ENCODE measurements around the gene ARHGAP26.

DNA sequence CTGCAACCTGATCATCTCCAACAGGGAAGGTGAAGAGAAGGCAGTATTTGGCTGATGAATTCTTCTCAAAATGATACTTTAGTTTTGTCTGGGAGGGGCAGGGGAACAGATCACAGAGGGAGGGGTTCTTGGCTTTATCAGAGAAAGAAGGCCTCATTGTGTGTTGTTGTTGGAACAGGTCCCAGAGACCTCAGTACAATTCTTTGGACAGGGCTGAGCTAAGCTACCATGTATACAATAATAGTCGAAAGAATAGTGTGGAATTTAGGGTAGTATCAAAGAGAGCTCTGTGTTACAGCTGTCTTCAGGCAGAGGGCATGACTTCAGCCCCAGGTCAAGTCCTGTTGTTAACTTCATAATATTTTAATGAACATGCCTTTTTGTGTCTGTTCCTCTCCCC lies 39.9 kb downstream of the ARHGAP26 start:
- TF ChIP-seq, protein P1, sequence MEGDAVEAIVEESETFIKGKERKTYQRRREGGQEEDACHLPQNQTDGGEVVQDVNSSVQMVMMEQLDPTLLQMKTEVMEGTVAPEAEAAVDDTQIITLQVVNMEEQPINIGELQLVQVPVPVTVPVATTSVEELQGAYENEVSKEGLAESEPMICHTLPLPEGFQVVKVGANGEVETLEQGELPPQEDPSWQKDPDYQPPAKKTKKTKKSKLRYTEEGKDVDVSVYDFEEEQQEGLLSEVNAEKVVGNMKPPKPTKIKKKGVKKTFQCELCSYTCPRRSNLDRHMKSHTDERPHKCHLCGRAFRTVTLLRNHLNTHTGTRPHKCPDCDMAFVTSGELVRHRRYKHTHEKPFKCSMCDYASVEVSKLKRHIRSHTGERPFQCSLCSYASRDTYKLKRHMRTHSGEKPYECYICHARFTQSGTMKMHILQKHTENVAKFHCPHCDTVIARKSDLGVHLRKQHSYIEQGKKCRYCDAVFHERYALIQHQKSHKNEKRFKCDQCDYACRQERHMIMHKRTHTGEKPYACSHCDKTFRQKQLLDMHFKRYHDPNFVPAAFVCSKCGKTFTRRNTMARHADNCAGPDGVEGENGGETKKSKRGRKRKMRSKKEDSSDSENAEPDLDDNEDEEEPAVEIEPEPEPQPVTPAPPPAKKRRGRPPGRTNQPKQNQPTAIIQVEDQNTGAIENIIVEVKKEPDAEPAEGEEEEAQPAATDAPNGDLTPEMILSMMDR (IDR thresholded peaks at IDR 0.05; ENCODE audit: poor library complexity, severe bottlenecking) = no peak
- TF ChIP-seq SMC3 (conservative IDR thresholded peaks at IDR 0.05; ENCODE audit: poor library complexity) (no peak), EP300 (conservative IDR thresholded peaks at IDR 0.05; ENCODE audit: poor library complexity, severe bottlenecking) (no peak)
